ENCODE data around the gene DNASE1L2. TPM values are rescaled to one million over a fixed set of nuclear protein-coding genes. Genes with fewer than 3 reads are reported as not detected.

Gene DNASE1L2
- polyA plus RNA-seq, 1 experiment, result 0.38 TPM

GRCh38 chr16:2213817-2214718 is 22.2 kb upstream of the DNASE1L2 start:
- POLR2A ChIA-PET, result interaction anchor here (0.5 to 1.6 kb wide), 4 partner anchors 8 to 811 kb away, joined by 4 to 7 read pairs (median 4); partner anchors contain the start of genes NTHL1, TRAF7 and TSC2
- TF ChIP-seq, protein P1, sequence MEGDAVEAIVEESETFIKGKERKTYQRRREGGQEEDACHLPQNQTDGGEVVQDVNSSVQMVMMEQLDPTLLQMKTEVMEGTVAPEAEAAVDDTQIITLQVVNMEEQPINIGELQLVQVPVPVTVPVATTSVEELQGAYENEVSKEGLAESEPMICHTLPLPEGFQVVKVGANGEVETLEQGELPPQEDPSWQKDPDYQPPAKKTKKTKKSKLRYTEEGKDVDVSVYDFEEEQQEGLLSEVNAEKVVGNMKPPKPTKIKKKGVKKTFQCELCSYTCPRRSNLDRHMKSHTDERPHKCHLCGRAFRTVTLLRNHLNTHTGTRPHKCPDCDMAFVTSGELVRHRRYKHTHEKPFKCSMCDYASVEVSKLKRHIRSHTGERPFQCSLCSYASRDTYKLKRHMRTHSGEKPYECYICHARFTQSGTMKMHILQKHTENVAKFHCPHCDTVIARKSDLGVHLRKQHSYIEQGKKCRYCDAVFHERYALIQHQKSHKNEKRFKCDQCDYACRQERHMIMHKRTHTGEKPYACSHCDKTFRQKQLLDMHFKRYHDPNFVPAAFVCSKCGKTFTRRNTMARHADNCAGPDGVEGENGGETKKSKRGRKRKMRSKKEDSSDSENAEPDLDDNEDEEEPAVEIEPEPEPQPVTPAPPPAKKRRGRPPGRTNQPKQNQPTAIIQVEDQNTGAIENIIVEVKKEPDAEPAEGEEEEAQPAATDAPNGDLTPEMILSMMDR (IDR thresholded peaks at IDR 0.05; ENCODE audit: insufficient read depth, low read depth, low read length), result no peak

DNA sequence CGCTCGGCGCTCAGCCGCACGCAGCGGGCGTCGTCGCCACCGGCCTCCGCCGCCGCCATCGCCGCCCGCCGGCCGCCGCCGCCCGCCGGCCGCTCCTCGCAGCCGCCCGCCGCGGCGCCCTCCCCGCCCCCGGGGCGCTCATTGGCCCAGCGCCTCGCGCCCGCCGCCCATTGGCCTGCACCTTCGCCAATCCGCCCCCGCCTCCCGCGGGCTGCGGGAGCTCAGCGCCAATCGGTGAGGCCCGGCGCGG is 21.6 kb upstream of the DNASE1L2 start, which contains the start of gene PGP:
Gene PGP (minus strand): TSS at position 122 of the 250 bp plus-strand sequence. CDS start 63 bp downstream, at position 59.
- ChIA-PET POLR2A (interaction anchor here (0.5 to 1.6 kb wide), 3 partner anchors 9 to 810 kb away, joined by 4 to 7 read pairs (median 4); partner anchors contain the start of gene TRAF7), CTCF (no interaction called here)
- Histone ChIP-seq H3K36me3 (ENCODE audit: control insufficient read depth, insufficient read depth, low read length) (peaks cover 7% of the 10 kb centered on the region), H3K4me3 (ENCODE audit: low read depth, low read length) (peak within 1 kb of the TSS; percentile 78), H3K27me3 (ENCODE audit: control insufficient read depth, insufficient read depth, low read length) (no peaks in the 10 kb centered on the region)
- TF ChIP-seq, protein P1 (IDR thresholded peaks at IDR 0.05; ENCODE audit: insufficient read depth, low read depth, low read length), result no peak
- DNase-seq (ENCODE audit: low read depth), result no peak

More at GRCh38 chr16:2213817-2214718, 22.2 kb upstream of the DNASE1L2 start:
- H3K27me3 ChIP-seq (ENCODE audit: control insufficient read depth, insufficient read depth, low read length), result no peaks in the 10 kb centered on the region
- peaks cover 8% of the 10 kb centered on the region for H3K36me3 ChIP-seq (ENCODE audit: control insufficient read depth, insufficient read depth, low read length)
- DNase-seq (ENCODE audit: low read depth), result no peak
- H3K4me3 ChIP-seq (ENCODE audit: low read depth, low read length), result peak overlapping the region; percentile 56
- CTCF ChIA-PET, result no interaction called here

DNA sequence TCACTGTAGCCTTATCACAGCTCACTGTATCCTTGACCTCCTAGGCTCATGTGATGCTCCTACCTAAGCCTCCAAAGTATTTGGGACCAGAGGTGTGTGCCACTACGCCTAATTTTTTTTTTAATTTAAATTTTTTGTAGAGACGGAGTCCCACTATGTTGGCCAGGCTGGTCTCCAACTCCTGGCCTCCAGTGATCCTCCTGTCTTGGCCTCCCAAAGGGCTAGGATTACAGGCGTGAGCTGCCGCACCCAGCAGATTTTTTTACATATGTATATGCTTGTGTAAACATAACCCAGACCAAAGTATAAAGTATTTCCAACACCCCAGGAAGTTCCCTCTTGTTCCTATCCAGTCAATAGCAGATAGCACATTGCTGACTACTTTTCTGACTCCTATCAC is 19.9 kb upstream of the DNASE1L2 start:
- DNase-seq (ENCODE audit: low read depth), result no peak
- H3K36me3 ChIP-seq (ENCODE audit: control insufficient read depth, insufficient read depth, low read length), result 0 out of 2 replicates have a peak, but pooled peaks cover 2% of the 10 kb centered on the region
- POLR2A ChIA-PET, result no interaction called here
- TF ChIP-seq, protein P1 (IDR thresholded peaks at IDR 0.05; ENCODE audit: insufficient read depth, low read depth, low read length), result no peak
- CTCF ChIA-PET, result interaction anchor here (1.5 kb wide), 1 partner anchor 194 kb away, joined by 3 read pairs; no protein-coding TSS in a partner anchor
- no peaks in the 10 kb centered on the region for H3K27me3 ChIP-seq (ENCODE audit: control insufficient read depth, insufficient read depth, low read length)
- no peak overlapping the region for H3K4me3 ChIP-seq (ENCODE audit: low read depth, low read length)

- peaks cover 4% of the 10 kb centered on the region for H3K36me3 ChIP-seq (ENCODE audit: control insufficient read depth, insufficient read depth, low read length)
- H3K27me3 ChIP-seq (ENCODE audit: control insufficient read depth, insufficient read depth, low read length), result no peaks in the 10 kb centered on the region
- peak within 1 kb of the TSS; percentile 76 for H3K4me3 ChIP-seq (ENCODE audit: low read depth, low read length)
- POLR2A ChIA-PET, result no interaction called here
- DNase-seq (ENCODE audit: low read depth), result peak; percentile 94
- TF ChIP-seq, protein P1 (IDR thresholded peaks at IDR 0.05; ENCODE audit: insufficient read depth, low read depth, low read length), result no peak
- CTCF ChIA-PET, result interaction anchor here (1.0 kb wide), 1 partner anchor 29 kb away, joined by 3 read pairs; no protein-coding TSS in a partner anchor
Observed at GRCh38 chr16:2223221-2223941, 12.9 kb upstream of the DNASE1L2 start, which contains the start of gene E4F1. E4F1 (plus strand) TSS chr16:2223591; CDS start chr16:2223614, 23 bp downstream.

Measured in BJ (cell line).